GM18873 (cell line): ENCODE results near the gene ST8SIA4.

ENCODE experiments used
- ATAC-seq: cut with Tn5 transposase; IDR thresholded peaks from one replicate; pipeline ENCODE4 v1.9.1; 2021; ENCODE audit warnings: mild to moderate bottlenecking, moderate library complexity, moderate number of reproducible peaks; ENCODE audit not compliant: unreplicated experiment, low FRiP score

Gene ST8SIA4

DNA sequence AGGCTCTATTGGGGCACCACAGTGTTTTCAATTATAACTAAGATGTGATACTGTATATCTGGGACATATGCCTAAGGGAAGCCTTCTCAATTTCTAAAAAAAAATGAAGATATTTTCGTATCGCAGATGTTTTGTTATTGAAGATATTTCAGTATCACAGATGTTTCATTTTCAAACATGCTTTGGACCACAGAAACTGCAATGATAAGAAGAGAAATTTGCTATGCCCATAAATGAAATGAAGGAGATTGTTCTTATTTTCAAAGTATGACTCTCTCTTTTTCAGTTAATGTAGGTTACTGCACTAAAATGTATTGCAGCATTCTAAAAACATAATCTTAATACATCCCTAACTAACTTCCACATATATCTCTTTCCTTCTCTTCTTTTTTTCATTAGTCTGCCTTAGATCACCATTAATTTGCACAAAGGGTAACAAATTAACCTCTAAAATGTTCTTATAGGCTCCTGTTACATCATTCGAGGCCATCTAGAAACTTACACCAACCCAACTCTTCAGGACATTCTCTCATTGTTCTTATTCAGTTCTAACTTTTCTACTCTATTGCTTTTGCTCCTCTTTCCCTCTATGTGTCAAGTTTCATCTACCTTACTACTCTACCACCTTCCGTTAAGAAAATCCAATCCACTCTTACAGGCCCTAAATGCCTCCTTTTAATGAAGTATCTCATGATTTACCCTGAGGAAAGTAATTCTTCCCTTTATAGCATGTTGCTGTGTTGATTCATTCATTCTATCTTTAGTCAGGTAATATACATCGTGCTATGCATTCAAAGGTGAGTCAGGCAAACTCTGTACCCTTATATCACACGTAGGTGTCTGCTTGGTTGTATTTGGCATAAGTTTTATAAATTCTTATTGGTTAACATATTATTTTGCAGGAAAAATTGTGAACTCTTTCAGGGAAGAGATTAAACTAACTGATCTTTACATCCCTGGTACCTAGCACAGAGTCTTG is 70.5 kb downstream of the ST8SIA4 start:
- no peak for ATAC-seq

DNA sequence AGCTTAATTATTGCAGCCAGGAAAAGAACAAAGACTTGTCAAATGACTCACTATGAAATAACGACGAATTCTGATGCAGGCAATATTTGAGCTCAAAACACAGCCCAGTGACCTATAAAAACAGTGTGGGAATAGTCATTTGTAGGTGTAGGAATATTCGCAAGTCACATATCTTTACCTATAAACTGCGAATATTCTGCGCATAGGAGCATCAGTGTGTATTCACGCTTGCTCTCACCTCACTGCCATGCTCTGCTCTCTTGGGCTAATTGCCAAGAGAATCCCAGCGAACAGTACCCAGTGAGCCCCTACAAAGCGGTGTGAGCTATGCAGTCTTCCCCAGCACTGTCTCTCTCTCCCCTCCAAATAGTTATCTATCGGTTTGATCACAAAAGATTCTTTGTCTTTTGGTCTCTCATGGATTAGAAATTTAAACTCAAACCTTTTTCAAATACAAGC is 74.2 kb downstream of the ST8SIA4 start:
- no peak for ATAC-seq

DNA sequence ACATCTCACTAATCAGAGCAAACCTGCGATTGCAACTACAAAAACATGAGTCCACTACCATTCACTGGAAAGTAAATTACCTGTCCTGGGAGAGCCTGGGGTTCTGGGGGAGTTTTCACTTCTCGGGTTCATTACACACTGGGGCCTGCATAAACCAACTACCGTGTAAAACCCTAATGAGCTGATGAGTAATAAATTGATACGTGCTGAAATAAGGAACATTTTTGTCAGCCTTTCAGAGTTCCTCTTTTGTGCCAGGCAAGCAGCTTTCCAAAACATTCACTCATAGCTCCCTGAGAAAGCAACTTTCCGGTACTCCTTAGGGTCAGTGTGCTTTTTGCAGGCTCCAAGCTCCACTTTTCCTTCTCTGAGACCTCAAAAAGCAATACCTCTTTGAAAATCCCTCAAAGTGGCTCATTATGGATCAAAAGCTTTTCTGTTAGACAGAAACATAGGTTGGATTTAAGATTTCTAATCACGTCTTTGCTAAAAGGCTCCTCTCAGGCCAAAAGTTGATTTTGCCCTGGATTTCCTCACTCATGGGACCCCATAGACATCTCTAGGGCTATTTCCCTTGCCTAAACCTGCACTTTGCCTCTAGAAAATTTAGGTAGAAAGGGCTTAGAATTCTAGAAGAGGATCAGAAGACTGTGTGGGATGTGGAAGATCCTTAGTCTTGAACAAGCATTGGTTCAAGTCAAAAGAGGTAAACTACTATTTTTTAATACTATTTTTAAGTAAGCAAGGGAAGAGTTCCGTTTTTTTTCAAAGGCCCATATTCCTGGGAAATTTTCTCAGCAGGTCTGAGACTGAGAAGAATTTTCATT is 74.8 kb downstream of the ST8SIA4 start:
- peak; percentile 75 for ATAC-seq

DNA sequence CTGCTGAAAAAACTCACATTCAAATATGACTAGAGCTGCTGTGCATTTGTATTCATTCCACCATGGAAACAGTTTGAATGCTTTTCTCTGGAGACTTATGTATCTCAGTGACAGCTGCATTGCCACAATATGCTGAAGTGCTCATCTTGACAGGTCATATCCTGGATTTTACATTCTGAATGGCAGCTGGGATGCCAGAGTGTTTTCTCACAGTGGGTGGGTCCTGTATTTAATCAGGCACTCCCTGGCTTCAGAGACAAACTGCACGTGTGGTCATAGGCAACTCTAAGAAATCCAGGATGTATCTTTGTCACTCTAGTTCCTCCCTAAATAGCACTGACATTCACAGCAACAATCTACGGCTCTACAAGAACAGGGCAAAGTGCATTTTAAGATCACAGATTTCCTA is 75.6 kb downstream of the ST8SIA4 start:
- ATAC-seq, result peak; percentile 24

DNA sequence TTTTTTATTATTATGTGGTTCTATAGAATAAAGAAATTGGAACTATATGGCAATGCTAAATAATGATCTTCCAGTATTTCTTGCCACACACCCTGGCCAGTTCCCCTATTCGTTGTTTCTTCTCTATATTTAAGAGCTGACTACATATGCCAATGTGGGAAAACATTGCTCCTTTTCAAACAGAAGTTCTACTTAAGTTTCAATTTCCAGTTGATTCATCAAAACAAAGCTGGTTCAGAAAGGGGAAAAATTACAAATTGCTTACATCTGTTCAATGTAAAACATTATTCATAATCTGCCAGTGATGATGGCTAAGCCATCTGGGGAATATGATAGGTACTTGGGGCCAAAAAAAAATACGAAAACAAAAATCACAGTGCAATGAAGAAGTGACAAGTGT is 76.9 kb downstream of the ST8SIA4 start:
- no peak for ATAC-seq

DNA sequence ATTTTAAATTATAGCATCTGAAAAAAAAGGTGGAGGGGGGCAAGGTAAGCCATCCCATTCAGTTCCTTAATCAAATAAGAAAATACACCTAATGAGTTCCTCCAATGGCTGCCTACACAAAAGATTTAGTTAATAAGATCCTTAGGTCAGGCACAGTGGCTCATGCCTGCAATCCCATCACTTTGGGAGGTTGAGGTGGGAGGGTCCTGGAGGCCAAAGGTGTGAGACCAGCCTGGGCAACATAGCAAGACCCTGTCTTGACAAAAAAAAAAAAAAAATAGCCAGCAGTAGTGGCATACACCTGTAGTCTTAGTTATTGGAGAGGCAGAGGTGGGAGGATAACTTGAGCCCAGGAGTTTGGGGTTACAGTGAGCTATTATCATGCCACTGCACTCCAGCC is 78.4 kb downstream of the ST8SIA4 start:
- no peak for ATAC-seq

DNA sequence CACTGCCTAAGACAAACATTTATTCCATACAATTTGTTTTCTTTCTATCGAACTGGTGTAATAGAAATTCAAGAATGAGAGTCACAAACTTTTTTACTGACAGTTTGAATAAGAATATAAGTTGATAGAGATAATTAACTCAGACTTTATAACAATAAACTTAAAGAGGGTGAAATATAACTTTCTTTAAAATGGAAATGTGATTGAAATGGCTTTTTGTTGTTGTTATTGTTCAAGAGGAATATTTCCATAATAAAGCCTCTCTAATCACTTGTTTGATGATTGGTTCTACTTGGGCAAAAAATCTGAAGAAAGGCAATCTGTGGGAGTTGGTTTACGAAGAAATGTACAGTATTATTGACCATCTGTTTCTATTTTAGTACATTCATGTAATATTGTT is 79.3 kb downstream of the ST8SIA4 start:
- no peak for ATAC-seq

DNA sequence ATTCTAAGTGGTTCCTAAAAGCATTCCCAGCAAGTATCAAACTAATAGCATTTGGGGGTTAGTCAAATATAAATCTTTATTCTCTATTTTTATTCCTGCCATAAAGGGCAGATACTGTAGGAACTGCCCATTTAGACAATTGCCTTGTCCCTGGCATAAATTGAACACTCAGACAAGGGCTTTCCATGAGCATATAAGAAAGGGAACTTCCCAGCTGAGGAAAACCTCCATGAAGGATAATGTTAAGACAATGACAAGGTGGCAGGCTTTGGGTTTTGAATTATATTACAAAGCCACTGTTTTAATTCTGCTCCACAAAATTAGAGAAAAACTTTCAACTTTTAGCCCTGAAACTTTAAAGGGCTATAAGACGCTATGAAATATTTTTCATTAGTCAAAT is 81.3 kb downstream of the ST8SIA4 start:
- ATAC-seq, result no peak

DNA sequence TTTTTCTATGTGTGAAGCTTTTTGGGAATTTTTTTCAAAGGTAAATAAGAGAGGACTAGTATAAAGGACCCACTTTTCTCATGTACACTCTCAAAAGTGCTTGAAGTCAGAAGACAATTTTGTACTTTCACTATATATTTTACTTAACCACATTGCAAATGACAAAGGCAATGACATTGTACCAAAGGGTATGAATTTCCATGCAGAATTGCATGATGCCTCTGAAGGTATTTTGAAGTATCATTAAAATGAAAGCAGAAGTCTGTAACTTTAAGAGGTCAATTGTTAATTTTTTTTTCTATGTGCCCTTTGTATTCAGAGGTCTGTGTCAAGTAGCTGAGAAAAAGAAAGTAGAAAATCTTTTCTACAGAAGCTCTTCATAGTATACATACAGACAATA is 84.7 kb downstream of the ST8SIA4 start:
- no peak for ATAC-seq

DNA sequence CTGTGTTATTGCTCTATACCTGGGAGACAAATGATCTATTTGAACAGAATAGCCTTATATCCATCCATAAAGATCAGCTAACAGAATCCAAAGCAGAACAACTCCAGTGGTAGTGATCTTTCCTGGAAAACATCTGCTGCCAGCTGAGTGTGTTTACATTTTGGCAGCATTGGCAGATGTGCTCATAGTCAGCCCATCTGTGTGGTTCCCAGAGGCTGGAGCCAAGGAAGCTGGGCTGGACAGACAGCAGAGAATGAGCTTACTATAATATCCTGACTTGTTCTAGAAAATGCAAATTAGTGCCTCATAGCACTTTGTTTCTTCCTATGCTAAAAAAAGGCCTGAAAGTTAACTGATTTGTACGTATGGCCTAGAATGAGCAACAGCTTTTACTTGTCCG is 99.7 kb downstream of the ST8SIA4 start:
- ATAC-seq, result no peak

DNA sequence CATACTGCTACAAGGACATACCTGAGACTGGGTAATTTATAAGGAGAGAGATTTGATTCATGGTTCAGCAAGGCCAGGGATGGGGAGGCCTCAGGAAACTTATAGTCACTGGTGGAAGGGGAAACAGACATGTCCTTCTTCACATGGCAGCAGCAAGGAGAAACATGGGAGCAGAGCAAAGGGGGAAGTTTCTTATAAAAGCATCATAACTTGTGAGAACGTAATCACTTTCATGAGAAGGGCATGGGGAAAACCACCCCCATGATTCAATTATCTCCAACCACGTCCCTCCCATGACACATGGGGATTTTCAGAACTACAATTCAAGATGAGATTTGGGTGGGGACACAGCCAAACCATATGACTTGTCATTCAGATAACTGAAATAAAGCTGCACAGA is 100.9 kb downstream of the ST8SIA4 start:
- no peak for ATAC-seq

DNA sequence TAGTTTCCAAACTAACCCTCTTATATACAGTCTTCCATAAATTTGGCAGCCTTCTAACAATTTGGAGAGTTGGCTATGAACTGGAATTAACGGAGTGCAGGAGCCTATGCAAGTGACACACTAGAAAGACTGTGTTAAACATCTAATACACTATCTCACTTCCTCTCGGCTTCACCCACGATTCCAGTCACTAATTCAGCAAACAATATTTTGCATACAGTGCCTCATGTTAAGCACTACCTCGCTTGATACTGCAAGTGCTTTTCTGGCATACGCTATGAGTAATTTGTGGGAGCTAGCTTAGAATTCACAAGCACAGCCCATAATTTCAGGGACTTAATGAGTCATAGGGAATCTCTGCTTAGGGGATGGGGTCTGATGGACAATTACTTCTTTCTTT is 102.5 kb downstream of the ST8SIA4 start:
- ATAC-seq, result peak; percentile 83

DNA sequence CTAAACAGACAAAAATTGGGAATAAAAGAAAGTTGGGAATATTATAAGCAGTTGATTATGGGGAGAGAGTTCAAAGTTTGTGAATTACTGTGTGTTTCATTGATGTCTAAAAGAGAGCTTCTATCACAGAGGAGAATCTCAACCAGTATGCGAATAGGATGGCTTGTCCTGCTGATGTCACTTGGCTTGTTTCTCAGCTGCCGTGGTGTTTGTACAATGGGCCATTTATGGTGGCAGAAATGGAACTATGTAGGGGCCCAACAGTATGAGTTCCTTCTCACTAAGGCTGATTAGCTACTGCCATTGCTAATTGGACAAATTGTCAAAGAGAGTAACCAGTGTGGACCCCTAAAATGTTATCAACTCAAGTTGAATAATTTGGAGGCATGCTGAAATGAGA is 103.9 kb downstream of the ST8SIA4 start:
- ATAC-seq, result no peak

DNA sequence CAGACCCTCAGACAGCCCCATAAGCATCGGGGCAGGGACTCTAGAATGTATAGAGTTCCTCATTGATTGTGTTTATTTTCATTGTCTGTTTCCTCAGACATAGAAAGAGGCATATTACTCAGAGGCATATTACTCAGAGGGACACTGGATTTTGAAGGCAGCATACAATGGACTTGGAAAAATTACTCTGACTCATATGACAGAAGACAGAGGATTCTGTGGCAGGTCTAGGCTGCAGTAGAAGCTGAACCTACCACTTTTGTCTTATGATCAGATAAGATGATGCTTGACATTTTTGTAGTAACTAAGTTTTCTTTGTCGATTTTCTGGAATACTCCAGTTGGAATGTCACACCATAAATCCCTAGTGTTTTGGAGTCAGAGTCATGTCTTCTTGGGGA is 105.2 kb downstream of the ST8SIA4 start:
- no peak for ATAC-seq

DNA sequence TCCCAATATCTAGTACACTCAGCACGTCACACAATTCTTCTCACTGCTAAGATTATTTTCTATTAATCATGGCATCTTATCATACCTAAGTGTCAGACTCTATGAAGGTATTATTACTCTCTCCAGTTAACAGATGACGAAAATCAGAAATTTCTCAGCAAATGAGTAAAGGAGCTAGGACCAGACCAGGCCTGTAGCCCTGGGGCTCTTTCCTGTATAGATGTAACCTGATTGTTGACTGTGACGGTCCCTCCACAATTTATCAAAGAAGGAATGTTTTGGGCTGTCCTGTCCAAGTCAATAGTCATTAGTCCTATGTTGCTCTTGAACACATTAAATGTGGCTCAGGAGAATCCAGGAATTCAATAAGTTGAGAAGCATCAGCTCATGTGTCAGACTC is 106.2 kb downstream of the ST8SIA4 start:
- no peak for ATAC-seq

DNA sequence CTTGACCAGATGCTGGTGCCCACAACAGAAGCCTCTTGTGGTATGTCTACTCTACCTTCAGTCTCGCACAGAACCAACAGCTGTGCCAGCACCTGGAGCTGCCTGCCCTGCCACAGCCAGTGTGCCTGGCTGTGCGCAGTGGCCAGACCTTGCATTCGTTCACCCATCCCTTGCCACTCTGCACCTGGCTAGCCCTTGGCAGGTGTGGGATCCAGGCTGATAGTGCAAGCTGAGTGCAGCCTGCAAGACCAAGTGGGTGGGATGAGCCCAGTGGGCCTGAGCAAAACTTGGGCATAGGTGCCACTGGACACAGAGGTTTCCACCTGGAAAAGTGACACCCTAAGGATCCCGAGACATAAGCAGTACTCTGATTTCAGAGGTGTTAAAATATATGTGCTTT is 108.2 kb downstream of the ST8SIA4 start:
- ATAC-seq, result no peak

DNA sequence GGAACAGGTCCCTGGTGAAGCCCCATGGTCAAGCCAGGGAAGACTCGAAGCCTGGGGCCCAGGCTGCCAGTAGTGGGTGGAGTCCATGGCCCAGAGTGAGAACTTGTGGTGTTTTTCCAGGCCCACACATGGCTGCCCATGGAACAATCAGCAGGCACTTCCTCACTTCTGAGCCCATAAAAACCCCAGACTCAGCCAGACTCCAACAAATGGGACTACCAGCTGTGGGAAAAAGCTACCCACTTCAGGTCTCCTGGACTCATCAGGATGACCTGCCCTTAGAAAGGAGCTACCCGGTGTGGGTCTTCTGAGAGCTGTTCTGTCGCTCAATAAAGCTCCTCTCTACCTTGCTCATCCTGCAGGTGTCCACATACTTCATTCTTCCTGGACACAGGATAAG is 108.9 kb downstream of the ST8SIA4 start:
- ATAC-seq, result no peak

DNA sequence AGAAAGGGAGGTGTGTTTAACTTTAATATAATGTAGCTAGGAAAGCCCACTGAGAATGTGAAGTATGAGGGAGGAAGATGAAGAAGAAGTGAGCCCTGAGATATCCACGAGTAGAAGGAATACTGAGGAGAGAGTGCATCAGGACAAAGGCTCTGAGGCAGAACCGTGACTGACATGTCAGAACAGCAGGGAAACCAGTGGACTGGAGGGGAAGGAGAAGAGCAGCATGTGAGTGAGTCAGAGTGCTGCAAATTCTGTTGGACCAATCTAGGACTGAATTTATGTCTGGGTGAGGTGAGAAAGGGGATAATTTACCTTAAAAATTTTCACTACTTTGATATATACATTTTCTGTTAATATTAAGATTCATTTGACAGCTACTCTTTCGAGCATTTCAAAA is 110.3 kb downstream of the ST8SIA4 start:
- ATAC-seq, result no peak

DNA sequence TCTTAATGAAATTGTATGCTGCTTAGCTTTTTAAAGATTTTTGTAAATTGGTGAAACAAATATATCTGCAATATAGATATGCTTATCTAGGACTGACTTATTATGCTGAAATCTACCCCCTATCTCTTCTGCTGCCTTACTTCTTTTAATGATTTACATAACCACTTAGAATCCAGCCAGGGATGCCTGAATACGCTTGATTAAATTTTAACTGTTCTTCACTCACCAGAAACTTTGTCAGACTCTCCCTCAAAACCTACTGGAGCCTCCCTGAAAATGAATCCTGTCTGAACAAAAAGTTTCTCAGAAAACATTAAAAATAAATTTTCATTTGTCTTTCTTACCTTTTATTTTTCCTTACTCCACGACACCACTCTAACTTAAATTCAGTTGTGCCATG is 111.7 kb downstream of the ST8SIA4 start:
- ATAC-seq, result no peak

DNA sequence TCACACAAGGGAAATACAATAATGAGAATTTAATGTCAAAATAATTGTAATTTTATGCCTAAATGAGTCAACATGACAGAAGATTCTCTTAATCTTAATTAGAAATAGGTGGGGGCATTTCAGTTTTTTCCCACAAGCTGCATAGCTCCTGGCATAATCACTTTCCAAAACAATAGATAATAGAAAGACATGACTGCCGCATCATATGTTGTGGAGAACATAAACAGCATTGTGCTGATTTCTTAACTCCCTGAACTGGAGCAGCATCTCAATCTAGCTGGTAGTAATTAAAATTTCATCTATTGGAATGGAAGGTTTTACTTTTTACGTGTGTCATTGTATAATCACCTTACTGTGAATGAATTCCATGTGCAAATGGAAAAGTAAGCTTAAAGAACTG is 112.1 kb downstream of the ST8SIA4 start:
- ATAC-seq, result no peak

DNA sequence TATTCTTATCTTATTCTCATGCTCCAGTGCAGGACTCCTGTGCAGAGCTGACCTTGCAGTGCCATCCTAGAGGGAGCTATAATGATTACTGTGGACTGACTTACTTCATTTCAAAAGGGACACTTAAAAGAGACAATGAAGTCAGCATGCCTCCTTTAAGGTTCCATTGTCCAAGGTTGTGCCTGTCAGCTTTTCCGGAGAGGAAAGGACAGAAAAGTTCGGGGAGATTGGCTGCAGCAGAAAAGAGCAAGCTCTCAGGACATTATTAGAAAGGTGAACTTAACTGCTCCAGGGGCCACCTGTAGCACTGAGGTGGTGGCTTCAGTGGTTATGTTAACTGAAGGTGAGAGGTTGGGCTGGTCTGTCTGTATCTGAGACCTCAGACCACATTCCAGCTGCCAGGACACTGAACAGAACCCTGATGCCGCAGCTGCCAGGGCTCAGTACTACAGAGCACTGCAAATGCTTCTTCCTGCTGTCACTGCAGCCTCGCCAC is 112.9 kb downstream of the ST8SIA4 start:
- peak; percentile 52 for ATAC-seq
